NCI-H446 (cell line): ENCODE results near the gene CACNA1B.

Experiments
- DNase-seq, 2 experiments: peaks; one replicate each; lab custom pipeline; 2025; lab: John Stamatoyannopoulos, UW

CACNA1B gene

DNA sequence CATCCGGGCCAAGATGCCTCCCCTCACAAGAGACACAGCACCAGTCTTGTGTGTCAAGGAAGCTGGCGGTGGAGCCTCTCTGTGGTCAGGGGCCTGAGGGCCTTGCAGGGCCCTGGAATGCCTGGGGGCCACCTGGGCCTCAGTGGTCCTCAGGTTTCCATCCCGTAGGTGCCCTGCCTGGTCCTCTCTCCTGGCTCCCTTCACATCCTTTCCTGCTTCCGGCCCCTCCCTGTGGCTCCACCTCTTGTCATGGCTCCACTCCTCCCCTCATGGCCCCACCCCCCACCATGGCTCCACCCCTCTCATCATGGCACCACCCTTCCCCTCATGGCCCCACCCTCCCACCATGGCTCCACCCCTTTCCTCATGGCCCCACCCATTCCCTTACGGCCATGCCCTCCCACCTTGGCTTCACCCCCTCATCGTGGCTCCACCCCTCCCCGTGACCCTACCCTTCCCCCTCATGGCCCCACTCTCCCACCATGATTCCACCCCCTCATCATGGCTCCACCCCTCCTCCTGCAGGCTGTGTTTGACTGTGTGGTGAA, 175.8 kb downstream of the CACNA1B start:
- no peak for DNase-seq

DNA sequence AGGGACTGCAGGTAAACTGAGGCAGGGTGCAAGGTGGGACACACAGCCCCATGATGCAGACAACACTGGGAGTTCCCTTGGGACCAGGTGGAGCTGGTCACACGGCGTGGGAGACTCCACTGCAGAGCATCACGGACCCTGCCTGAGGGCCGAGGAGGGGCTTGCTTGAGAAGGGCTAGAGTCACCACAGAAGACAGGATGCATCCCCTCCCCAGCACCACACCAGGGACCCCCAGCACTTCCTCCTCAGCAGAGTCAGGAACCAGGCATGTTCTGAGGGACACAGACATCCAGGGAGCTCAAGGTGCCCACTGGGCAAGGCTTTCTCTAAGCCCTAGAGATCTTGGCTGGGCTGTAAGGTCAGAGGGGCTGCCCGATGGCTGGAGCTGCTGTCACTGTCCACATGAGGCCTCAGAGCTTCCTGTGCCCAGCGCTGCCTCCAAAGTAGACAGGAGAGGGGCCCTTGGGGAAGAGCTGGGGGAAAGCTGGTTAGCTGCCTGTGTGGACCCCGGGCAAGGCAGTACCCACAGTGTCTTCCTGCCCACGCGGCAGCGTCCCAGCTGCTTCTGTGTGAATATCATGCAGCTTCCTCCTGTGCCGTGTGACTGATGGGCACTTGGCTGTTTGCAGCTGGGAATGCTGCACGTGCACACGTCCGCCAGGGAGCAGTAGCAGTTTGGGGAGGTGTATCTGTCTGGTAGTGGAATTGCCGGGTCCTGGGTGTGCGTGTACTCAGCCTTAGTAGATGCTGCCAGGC, 176.6 kb downstream of the CACNA1B start:
- no peak for DNase-seq

DNA sequence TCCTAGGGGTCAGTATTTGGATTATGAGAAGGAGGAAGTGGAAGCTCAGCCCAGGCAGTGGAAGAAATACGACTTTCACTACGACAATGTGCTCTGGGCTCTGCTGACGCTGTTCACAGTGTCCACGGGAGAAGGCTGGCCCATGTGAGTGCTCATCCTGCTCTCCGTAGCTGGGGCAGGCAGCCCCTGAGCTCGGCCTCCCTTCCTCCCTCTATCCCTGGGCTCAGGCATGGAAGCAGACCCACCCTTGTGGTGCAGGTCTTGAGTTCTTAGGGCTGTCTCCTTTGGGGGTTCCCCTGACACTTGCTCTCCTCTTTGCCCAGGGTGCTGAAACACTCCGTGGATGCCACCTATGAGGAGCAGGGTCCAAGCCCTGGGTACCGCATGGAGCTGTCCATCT, 180.1 kb downstream of the CACNA1B start:
- DNase-seq: no peak

DNA sequence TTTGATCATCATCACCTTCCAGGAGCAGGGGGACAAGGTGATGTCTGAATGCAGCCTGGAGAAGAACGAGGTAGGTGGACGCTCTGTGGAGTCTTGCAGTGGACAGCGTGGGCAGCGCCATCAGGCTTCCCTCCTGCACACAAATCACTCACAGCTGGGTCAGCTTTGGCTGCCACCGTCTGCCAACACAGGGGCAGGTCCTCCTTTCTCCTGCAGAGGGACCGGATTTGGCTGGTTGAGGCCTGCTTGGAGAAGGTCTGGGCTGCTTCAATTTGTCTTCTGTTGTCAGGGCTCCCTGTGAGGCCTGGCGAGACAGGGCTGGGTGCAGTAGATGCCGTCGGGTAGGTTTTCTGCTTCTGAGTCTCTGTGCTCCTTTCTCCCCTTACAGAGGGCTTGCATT, 180.6 kb downstream of the CACNA1B start:
- no peak for DNase-seq

DNA sequence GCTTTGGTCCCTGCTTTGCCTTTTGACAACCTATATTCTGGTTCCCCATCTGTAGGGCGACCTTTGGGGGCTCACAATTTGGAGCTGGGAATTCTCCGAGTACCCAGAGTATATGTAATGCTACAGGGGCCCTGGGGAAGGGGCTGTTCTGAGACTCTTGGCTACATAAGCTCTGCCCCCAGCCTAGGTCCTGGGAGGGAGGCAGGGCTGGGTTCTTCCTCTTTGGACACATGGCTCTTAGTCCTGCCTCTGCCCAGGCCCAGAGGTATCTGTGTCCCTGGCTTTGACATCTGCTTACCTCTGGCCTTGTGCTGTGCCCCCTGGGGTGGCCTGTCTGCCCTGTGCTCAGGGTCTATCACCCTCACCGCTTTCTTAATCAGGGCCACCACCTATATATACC, 181.6 kb downstream of the CACNA1B start:
- no peak for DNase-seq

DNA sequence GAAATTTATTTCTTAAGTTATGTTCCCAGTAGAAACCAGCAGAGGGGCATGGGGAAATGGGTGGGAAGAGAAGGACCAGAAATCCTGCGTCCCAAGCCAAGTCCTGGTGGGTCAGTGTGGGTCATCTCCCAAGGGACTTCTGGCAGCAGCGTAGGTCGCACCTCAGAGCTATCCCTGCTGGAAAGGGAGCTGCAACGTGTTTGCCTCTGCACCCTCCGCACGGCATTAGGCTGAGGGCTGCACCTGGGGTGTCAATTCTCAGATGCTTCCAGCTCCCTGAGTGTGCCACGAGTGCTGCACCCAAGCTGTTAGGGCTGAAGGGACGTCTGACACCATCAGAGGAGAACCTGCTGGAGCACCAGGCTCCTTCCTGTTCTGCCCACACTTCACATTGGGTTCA, 182.8 kb downstream of the CACNA1B start:
- no peak for DNase-seq

DNA sequence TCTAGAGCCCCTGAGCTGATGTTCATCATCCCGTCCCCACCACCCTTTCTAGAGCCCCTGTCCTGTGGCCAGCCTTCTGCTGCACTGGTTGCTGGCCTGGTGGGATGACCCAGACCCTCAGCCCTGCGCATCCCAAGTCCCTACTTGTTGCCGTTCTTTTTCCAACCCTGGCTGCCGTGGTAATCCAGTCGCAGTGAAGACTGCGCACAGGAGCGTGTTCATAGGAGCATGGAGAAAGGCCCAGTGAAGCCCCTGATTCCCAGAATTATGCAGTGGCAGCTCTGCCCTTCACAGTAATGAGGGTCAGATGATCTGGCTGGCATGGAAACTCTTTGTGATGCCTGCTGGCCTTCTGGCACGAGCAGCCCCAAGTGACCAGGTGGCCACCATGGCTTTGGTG, 183.3 kb downstream of the CACNA1B start:
- DNase-seq: no peak

DNA sequence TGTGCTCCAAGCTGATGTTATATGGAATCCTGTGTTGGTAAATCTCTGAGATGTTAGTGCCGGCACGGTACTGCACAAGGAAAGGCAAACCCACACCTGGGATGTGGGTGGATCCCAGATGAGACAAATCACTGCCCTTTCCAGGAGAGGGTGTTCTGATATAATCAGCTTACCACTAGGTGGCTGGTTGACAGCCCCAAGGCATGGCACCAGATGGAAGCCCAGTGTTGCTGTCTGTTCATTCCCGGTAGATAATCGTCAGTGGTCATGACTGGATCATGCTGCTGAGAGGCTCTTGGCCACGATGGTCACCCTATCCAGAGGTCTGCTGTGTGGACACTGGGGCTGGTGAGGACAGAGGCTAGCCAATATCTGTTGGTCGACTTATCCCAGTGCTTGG, 184.0 kb downstream of the CACNA1B start:
- DNase-seq: no peak

DNA sequence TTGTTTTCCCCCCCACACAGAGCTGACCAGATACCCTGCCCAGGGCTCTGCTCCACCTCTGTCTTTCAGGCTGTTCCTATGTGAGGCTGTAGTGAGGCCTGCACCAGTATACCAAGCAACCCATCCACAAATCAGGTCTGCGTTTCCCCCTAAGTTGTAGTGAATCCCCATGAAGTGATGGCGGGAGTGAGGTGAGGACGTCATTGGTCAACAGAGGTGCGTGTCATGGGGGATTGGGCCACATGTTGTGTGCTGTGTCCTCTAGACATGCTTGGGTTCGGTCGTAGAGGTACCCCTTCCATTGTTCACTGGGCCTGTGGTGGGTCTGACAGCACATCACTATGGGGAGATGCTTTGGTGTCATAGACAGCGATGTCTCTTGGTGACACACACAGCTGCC, 184.6 kb downstream of the CACNA1B start:
- no peak for DNase-seq

DNA sequence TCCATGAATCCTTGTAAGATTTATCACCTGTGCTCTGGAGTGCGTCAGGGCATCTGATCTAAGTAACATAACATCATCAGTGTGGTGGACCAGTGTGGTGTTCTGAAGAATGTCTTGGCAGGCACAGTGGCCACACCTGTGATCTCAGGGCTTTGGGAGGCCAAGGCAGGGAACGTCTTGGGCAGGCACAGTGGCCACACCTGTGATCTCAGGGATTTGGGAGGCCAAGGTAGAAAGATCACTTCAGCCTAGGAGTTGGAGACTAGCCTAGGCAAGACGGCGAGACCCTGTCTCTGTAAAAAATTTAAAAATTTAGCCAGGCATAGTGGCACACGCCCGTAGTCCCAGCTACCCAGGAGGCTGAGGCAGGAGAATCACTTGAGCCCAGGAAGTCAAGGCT, 185.5 kb downstream of the CACNA1B start:
- no peak for DNase-seq

DNA sequence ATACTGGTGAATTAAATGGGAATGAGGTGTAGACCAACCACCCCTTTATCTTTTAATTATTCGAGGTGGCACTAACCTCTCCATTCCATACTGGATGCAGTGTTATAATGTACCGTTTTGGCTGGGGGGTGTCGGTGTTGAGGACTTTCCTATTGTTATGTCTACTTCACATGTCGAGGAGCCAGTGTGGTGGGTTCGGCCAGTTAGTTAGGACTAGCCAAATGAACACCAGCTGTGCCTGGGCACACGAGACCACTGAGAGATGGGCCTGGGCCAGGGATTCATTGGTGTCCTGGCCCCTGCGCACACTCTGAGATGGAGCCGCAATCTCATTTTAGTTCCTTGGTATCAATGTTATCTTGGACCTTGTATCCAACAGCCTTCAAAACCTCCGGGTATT, 186.2 kb downstream of the CACNA1B start:
- no peak for DNase-seq

DNA sequence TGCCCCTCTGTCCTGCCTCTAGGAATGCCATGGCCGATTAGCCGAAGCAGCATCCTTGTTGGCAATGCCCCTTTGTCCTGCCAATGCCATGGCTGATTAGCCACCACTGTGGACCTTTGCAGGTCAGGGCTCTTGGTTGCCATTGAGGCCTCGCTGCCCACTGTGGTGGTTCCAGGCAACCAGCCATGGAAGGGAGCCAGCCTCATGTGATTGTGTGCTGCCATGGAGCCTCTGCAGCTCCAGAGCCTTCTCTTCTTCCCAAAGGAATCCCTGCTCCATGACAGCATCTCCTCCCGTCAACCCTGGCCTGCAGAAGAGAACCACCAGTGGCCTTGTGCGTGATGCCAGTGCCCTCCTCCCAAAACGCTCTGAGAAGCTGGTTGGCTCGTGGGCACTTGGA, 187.0 kb downstream of the CACNA1B start:
- DNase-seq: no peak

DNA sequence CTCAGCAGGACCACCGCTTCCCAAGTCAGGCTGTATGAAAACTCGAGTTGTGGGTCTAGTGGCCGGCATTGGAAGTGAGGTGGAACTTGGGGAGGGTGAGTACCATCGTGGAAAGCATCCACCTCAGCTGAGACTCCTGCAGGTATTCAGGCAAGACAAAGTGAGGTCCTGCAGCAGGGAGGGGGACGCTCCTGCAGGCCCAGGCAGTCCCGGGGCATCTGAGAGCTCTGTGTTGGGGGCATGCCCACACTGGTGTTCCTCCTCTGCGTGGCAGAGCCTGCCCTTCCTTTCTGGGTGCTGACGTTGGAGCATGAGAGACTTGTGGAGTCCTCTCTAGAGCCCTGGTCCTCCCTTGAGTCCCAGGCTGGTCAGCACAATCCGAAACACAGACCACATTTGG, 187.7 kb downstream of the CACNA1B start:
- DNase-seq: no peak

DNA sequence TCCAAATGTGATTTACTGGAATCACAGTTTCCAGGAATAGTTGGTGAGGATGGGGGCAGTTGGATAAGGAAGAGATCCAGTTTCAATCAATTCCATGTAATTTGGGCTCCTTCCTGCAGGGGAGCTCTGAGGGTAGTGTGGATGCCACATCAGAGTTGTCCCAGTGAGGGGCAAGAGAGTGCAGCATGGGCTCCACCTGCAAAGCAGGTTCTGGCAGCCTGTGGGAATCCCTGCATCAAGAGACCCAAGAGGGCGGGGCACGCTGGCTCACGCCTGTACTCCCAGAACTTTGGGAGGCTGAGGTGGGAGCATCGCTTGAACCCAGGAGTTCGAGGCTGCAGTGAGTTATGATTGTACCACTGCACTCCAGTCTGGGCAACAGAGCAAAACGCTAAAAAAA, 188.5 kb downstream of the CACNA1B start:
- no peak for DNase-seq

DNA sequence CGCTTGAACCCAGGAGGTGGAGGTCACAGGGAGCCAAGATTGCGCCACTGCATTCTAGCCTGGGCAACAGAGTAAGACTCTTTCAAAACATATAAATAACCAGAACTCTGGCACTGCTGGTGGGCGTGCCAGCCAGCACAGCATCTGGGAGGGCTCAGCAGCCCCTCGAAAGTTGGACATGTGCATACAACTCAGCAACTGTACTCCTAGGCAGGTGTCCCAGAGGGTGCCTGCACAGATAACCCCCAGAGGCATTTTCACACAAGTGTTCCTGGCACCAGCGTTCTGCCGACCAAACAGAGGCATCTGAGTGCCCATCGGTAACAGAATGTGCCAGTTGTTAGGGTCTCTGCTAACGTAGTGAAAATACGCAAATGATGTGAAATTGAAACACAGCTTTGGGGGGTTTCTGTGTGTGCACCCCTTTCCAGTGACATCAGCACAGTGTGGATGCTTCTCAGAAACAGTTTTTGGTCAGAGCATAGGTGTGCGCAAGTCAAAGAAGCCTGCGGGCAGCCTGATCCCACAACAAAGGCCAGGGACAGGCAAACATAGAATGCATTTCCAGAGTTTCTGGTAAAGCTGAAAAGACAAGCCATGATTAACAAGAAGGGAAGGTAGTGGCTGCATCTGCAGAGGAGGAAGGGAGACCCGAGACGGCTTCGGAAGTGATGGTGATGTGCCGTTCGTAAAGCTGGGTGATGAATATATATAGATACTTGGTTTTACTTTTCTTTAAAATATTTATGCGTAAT, 190.2 kb downstream of the CACNA1B start:
- no peak for DNase-seq

DNA sequence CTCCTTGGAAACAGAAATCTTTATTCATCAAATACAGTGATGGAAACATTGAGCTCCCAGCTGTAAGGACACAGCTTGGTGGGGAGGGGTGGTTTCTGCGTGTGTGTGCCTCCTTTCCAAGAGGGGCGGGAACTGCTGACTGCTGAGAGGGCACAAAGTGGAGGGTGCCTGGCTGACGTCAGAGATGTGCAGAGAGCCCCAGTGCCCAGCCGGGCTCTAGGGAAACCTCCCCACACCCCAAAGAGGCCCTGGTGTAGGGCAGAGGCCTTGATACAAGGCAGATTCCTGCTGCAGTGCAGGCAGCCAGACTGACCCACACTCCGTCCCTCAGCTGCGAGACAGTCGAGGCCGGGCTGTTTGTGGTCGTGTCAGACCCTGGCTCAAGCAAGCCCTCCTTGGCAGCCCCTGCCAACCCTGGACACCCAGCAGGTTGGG, 191.0 kb downstream of the CACNA1B start:
- DNase-seq: no peak

DNA sequence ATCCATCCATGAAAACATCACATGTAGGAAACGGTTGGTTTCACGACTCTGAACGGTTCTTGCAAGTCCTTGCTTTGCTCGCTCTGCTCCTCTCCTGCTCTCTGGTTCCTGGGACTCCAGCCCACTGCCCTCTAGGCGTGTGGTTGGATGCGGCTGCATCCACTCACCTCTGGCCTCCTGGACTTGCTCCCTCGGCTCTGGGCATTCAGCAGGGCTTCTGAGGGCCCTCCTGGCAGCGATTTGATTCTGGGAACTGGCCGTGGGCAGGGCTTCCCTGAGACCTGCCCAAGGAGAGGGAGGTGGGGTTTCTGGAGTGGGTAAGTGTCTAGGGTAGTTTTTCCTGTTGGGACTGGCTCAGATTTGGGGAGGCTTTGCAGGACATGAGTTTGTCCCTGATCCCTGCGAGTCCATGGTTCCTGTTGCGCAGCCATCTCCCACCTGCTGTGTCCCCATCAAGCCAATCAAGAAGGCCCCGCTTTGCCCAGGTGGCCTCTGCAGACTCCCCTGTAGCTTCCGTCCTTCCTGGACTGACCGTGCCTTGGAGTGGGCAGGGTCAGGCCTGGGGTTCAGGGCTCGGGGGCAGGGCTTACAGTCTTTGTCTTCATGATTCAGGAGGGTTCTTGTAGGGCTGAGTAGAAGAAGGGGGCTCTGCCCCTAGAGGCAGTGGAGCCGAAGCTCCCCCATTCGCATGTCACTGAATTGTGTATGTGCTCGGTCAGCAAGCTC, 192.3 kb downstream of the CACNA1B start:
- DNase-seq: no peak

DNA sequence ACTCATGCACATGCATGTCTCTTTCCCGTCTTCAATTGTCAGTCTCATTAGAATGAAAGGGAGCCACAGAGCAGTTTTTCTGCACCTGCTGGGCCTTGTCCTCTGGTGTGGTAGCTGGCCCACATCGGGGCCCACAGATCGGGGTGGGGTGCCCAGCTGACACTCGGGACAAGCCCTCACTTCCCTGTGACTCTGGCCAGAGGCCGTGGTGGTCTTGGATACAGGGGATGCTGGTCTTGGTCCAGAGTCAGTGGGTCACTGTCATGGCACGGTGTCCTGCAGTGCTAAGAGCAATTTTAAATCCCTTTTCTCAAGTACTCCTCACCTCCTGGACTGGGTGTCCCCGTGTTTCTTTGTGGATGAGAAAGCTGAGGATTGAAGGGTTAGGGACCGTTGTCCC, 193.2 kb downstream of the CACNA1B start:
- no peak for DNase-seq

DNA sequence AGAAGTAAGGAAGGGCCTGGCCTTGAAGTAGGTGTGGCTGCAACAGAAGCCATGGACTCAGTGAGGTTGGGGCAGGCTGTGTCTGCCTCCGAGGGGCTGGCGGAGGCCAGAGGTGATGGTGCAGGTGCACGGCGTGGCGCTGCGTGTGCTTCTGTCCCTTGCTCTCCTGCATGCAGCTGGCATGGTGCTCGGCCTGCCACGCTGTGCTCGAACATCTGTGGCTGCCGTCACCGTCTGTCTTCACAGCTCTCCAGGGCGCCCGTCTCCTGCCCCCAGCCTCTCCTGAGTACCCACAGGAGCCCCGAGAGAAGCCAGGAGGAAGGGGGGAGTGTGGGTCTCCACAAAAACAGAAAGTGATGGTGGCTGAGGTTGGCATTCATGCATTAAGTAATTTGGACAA, 193.7 kb downstream of the CACNA1B start:
- no peak for DNase-seq

DNA sequence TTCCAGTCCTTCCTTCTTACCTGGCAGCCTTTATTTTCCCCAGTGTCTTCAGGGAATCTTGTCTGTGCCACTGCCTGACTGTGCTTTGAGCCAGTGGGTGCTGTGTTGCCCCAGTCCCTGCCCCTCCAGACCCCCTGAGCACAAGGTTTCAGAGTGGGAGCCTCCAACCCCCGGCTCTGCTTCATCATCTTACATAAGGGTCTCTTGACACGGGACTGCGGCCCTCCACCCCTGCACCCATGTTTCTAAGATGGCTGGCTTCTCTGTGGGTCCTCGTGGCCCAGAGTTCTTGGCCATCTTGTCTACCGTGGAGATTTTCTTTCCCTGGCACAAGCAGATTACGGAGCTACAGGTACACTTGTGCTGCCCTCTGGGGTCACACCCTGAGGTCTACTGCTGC, 194.1 kb downstream of the CACNA1B start:
- no peak for DNase-seq

DNA sequence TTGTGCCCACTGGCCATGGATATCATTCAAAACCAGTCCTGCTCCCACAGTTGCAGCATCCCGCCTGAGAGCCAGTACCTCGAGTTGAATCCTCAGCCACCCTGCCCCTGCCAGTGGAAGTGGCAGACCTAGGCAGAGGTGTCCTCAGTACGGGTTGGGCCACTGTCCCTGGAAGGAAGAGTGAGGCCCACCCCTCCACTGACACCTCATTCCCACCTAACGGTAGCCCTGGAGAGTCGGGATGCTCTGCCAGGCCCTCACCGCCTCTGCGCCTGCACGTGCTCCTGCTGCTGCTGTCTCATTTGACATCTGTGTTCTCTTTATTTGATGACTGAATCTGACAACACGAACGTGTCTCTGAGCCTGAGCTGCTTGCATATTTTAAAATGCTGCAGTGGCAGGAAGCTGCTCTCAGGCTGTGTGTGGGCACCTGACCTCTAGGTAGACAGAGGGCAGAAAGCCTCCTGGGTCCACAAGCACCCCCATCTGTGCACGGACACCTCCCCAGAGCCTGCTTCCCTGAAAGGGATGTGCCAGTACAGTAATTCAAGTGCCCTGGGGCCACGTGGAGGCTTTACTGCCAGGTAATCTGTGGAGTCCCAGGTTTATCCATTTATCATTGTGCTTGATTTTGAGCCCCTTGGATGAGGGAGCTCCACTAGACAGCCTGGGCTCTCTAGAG, 194.7 kb downstream of the CACNA1B start:
- no peak for DNase-seq

DNA sequence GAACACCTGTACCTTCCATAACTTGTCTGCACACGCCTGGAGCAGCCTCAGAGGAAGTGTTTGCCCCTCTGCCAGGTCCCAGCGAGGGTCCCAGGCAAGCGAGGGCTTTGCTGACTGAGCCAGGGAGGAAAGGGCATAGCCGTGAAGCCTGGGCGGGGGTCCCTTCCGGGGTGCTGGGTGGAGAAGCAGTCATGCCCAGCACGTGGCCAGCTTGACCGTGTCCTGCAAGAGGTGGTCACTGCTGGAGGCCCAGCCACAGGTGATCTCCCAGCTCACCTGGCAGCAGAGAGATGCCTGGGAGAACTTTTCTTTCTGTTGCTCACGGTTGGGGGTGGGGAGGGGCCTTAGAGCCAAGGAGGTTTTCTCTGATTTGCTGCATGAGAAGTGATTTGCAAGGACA, 195.3 kb downstream of the CACNA1B start:
- no peak for DNase-seq
